H7 (cell line): ENCODE measurements around the gene HOXA11. TPM values are rescaled to one million over a fixed set of nuclear protein-coding genes. Genes with fewer than 3 reads are reported as not detected.

Experiments used
- DNase-seq: peaks from one replicate; pipeline ENCODE4 v3.0.0; 2012
- H3K27me3 ChIP-seq: 2 replicates; pipeline ENCODE4 v1.6.0; 2011; ENCODE audit warnings: mild to moderate bottlenecking, low read length; ENCODE audit not compliant: control insufficient read depth, insufficient read depth
- H3K36me3 ChIP-seq: replicated peaks from 2 replicates; pipeline ENCODE4 v1.5.1; 2011; ENCODE audit warnings: low read length; ENCODE audit not compliant: control insufficient read depth, insufficient read depth
- H3K4me3 ChIP-seq: 2 replicates; pipeline ENCODE4 v1.5.1; 2011; ENCODE audit warnings: low read depth, mild to moderate bottlenecking, control low read depth, low read length, moderate library complexity; ENCODE audit not compliant: insufficient read depth
- total RNA-seq: library from RNA; depleted of rRNA; stranded (reverse); fragments of >200 nt; shearing (Covaris generic); gene quantifications from 2 replicates; pipeline ENCODE4 v1.2.3, GENCODE V29; 2014

Gene HOXA11
- total RNA-seq, 1 experiment from 2014 or later, result not detected

GRCh38 chr7:27181795-27182275 is 3.2 kb downstream of the HOXA11 start:
- Histone ChIP-seq H3K36me3 (no peaks in the 10 kb centered on the region), H3K4me3 (no peak overlapping the region), H3K27me3 (peaks cover 100% of the 10 kb centered on the region)
- peak; percentile 25 for DNase-seq

GRCh38 chr7:27180431-27181420 is 4.3 kb downstream of the HOXA11 start:
- DNase-seq, result peak; percentile 49
- Histone ChIP-seq H3K4me3 (no peak overlapping the region), H3K27me3 (peaks cover 100% of the 10 kb centered on the region), H3K36me3 (no peaks in the 10 kb centered on the region)

- no peak overlapping the region for H3K4me3 ChIP-seq
- DNase-seq, result peak; percentile 97
- H3K36me3 ChIP-seq, result no peaks in the 10 kb centered on the region
- H3K27me3 ChIP-seq, result peaks cover 100% of the 10 kb centered on the region
These were observed 5.3 kb downstream of the HOXA11 start for GRCh38 chr7:27179503-27180430.

GRCh38 chr7:27179030-27179429 is 6.0 kb downstream of the HOXA11 start:
- H3K4me3 ChIP-seq, result no peak overlapping the region
- H3K36me3 ChIP-seq, result no peaks in the 10 kb centered on the region
- peaks cover 100% of the 10 kb centered on the region for H3K27me3 ChIP-seq
- DNase-seq, result peak; percentile 57

- H3K36me3 ChIP-seq, result no peaks in the 10 kb centered on the region
- no peak overlapping the region for H3K4me3 ChIP-seq
- H3K27me3 ChIP-seq, result peaks cover 100% of the 10 kb centered on the region
- DNase-seq, result peak; percentile 39
These were observed 6.7 kb downstream of the HOXA11 start for GRCh38 chr7:27178366-27178765.

GRCh38 chr7:27177795-27178320 is 7.2 kb downstream of the HOXA11 start:
- peak; percentile 33 for DNase-seq

GRCh38 chr7:27176962-27177794 is 7.9 kb downstream of the HOXA11 start:
- no peak overlapping the region for H3K4me3 ChIP-seq
- H3K36me3 ChIP-seq, result no peaks in the 10 kb centered on the region
- DNase-seq, result peak; percentile 49
- H3K27me3 ChIP-seq, result peaks cover 100% of the 10 kb centered on the region

More at GRCh38 chr7:27177795-27178320, 7.2 kb downstream of the HOXA11 start:
- H3K36me3 ChIP-seq, result no peaks in the 10 kb centered on the region
- no peak overlapping the region for H3K4me3 ChIP-seq
- H3K27me3 ChIP-seq, result peaks cover 100% of the 10 kb centered on the region

GRCh38 chr7:27176524-27176845 is 8.5 kb downstream of the HOXA11 start:
- Histone ChIP-seq H3K36me3 (no peaks in the 10 kb centered on the region), H3K4me3 (no peak overlapping the region), H3K27me3 (peaks cover 100% of the 10 kb centered on the region)
- no peak for DNase-seq

GRCh38 chr7:27175626-27176523 is 9.2 kb downstream of the HOXA11 start:
- DNase-seq, result peak; percentile 72
- H3K27me3 ChIP-seq, result peaks cover 100% of the 10 kb centered on the region
- no peaks in the 10 kb centered on the region for H3K36me3 ChIP-seq
- no peak overlapping the region for H3K4me3 ChIP-seq

- H3K27me3 ChIP-seq, result peaks cover 100% of the 10 kb centered on the region
- H3K4me3 ChIP-seq, result no peak overlapping the region
- H3K36me3 ChIP-seq, result no peaks in the 10 kb centered on the region
- DNase-seq, result peak; percentile 35
These were observed 10.0 kb downstream of the HOXA11 start for GRCh38 chr7:27174874-27175625.

- peak; percentile 81 for DNase-seq
- H3K27me3 ChIP-seq, result peaks cover 100% of the 10 kb centered on the region
- H3K36me3 ChIP-seq, result no peaks in the 10 kb centered on the region
- H3K4me3 ChIP-seq, result no peak within 1 kb of the TSS
These were observed 10.8 kb downstream of the HOXA11 start, which contains the start of gene HOXA10 for GRCh38 chr7:27173956-27174873. Gene HOXA10, minus strand, starts transcription at chr7:27174320. Its CDS starts 14 bp downstream, at chr7:27174306.
